ENCODE measurements around the gene NPC2.
"Not testable (repeated sequence)": the region's sequence is repeated elsewhere in the genome, so short reads cannot be mapped to it uniquely, and the experiment has no call there.

NPC2 gene

DNA sequence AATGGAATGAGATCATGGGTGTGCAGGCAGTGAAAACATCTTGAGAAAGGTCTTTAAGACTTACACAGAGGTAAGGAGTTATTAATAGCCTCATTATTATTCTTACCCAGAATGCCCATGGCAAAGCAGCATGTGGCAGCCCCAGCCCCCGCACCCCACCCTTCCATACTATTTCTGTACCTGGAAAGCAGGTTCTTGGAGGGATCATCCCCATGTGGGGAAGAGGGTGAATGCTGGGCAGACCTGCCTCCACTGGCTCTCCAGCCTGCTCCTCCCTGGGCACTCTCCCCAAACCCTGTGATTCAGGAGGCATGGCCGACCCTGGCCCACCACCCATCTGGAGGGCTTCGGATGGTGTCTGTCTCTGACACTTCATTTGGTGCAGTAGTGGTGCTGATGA lies 28.3 kb downstream of the NPC2 start:
- no peak for DNase-seq

GRCh38 chr14:74463697-74464096 lies 29.4 kb downstream of the NPC2 start:
- DNase-seq = no peak

- DNase-seq = no peak
Observed at GRCh38 chr14:74462993-74463392, 30.1 kb downstream of the NPC2 start.

DNA sequence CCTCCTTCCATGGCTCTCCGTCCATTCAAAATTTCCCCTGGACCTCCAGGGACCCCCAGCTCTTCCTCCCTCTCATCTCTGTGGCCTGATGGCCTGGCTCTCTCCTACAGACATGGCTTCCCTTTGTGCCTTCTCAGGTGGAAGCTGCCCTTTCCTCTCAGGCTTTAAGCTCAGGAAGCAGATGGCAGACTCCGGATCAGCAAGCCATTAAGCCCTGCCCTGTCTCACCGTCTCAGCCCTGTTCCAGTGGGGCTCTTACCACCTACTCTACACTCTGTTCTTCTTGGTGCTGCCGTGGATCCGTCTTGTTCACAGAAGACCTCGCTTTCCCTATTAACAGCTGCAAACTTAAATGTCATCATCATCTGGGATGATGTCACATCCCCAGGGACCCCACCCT lies 33.1 kb downstream of the NPC2 start:
- peak; percentile 77 for DNase-seq

GRCh38 chr14:74459289-74459946 lies 33.7 kb downstream of the NPC2 start:
- peak; percentile 75 for DNase-seq

- peak; percentile 61 for DNase-seq
Observed at GRCh38 chr14:74457565-74457895, 35.6 kb downstream of the NPC2 start.

GRCh38 chr14:74456684-74457564 lies 36.2 kb downstream of the NPC2 start:
- DNase-seq = no peak

DNA sequence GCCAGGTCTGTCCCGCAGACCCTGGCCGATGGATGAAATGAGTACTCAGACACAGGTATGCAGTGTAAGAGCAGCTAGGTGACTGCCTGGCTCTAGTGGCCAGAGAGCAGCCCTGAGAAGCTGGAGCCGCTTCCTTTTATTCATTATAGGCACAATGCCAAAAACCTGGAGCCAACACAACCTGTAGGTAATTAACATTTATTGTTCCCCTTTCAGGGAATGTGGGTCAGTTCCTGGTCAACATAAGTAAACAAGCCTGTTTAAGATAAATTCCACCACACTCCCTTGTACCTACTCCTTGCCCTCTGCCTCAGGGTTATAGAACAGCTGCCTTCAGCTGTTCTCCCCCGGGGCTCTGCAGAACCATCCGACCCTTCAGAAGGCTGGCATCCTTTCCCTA lies 38.7 kb downstream of the NPC2 start:
- DNase-seq = not testable (repeated sequence)

GRCh38 chr14:74444866-74445265 lies 48.2 kb downstream of the NPC2 start:
- peak; percentile 63 for DNase-seq

GRCh38 chr14:74442757-74443156 lies 50.3 kb downstream of the NPC2 start:
- no peak for DNase-seq

- no peak for DNase-seq
Observed at GRCh38 chr14:74441113-74441512, 52.0 kb downstream of the NPC2 start.

- DNase-seq = no peak
Observed at GRCh38 chr14:74438351-74438915, 54.7 kb downstream of the NPC2 start.

DNA sequence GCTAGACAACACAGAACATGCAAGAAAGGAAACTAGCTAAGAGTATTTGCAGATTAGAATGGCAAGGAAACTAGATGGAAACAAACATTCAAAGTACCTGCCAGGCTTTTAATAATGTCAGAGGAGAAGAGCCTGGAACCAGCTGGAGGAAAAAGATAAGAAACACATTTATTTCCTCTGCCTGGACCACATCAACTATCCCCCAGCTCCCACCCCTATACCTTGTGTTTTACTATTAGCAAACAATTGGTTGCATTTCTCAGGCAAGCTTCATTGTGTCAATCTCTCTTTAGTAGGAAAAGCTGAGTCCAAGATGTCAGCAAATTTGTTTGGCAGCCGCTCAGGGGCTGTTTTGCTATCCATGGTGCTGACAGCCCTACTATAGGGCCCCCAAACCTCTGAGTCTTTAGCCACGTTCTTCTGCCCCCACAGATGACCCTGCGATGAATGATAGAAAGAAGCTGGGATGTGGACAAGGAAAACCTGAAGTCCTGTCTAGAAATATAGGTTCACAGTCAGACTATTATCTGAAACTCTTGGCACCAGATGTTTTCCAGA lies 55.5 kb downstream of the NPC2 start:
- no peak for DNase-seq

DNA sequence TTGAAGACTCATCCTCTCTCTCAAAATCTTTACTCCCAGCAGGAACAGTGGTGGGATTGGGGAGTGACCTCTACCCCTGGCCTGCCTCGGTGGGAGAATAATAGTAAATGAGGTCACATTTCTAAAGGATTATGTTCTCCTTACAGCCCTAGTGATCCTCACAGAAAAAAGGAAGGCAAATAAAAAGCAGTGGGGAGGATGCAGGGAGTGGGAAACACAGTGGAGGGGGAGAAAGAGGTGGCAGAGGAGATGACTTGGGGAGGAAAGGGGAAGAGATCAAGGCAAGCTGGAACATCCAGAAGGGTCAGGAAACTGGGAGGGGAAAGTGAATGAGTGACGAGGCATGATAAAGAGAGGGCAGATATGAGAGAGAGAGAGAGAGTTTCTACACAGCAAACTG lies 58.8 kb downstream of the NPC2 start:
- DNase-seq = no peak

DNA sequence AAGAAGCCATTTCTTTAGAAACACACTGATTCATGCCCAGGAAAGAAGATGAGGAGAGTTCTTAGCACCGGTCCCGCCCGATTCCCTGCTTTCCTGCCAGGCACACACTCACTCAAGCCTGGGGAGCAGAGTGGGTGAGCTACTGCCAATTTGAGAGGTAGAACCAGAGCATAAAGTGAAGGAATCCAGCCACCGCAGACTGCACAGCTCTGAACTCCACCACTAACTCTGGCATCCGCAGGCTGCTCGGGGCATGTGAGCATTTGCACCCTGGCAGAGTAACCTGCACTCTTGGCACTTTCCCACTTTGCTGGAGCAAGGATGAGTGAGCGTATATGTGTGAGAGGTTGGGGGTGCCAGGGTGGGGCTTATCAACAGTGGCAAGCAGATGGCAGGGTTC lies 63.1 kb downstream of the NPC2 start:
- peak; percentile 76 for DNase-seq
